IMR-90 (cell line): Measurements from ENCODE around the gene RPS16. TPM values are rescaled to one million over a fixed set of nuclear protein-coding genes. Genes with fewer than 3 reads are reported as not detected.

Experiments used
- microRNA-seq, 2 experiments: library from miRNA; stranded (forward) in 1 of 2; unstranded in 1 of 2; fragments of 10-50 nt in 1 of 2; fragments of <30 nt in 1 of 2; gene quantifications in 1 of 2; microRNA quantifications in 1 of 2; one replicate each; pipeline versions ENCODE3 to v1.1.0; 2013 to 2020; ENCODE audit not compliant: insufficient read depth in 1 of 2, insufficient read length in 1 of 2, unreplicated experiment in 1 of 2
- polyA plus RNA-seq, 3 experiments: library from polyadenylated mRNA; depleted of rRNA; stranded (reverse); fragments of >200 nt; gene quantifications; 2 replicates each; pipeline ENCODE4 v1.2.3, GENCODE V29; 2012; ENCODE audit warnings: low replicate concordance in 1 of 3
- small RNA-seq, 5 experiments: library from RNA; depleted of rRNA; stranded (forward); fragments of <200 nt; gene quantifications; one replicate each; pipeline ENCODE3, GENCODE V24; 2012
- total RNA-seq: library from RNA; depleted of rRNA; stranded (reverse); fragments of >200 nt; gene quantifications from 2 replicates; pipeline ENCODE4 v1.2.3, GENCODE V29; 2012; rRNA removed

Gene RPS16
- total and polyA plus RNA-seq, 2 of the 4 experiments (the other 2 are of a cell fraction): 320 to 3,500 TPM

Small RNA genes lying within 50 kb of the gene (microRNA-seq; reads per million reads assigned to microRNA genes)
- 0 reads per million in 2 experiments for gene MIR4530

Small RNA genes lying within 50 kb of the gene (small RNA-seq; reads per million reads assigned to genes)
- gene MIR4530: 0 reads per million in 5 experiments

Other genes with a start within 250 kb of the RPS16 start
- gene NCCRP1, start 239.0 kb downstream of the RPS16 start, total RNA-seq: not detected in 2 replicates
- gene NCCRP1, start 239.0 kb downstream of the RPS16 start, polyA plus RNA-seq (2012; rRNA removed): not detected in 2 replicates
- gene SYCN, start 231.7 kb downstream of the RPS16 start, total RNA-seq: not detected in 2 replicates
- gene SYCN, start 231.7 kb downstream of the RPS16 start, polyA plus RNA-seq (2012; rRNA removed): not detected in 2 replicates
- not detected in 2 replicates for gene IFNL3, start 190.9 kb downstream of the RPS16 start, total RNA-seq
- gene IFNL3, start 190.9 kb downstream of the RPS16 start, polyA plus RNA-seq (2012; rRNA removed): not detected in 2 replicates
- not detected in 2 replicates for gene IFNL4, start 187.1 kb downstream of the RPS16 start, total RNA-seq
- not detected in 2 replicates for gene IFNL4, start 187.1 kb downstream of the RPS16 start, polyA plus RNA-seq (2012; rRNA removed)
- gene IFNL2, start 167.6 kb downstream of the RPS16 start, total RNA-seq: not detected in 2 replicates
- not detected in 2 replicates for gene IFNL2, start 167.6 kb downstream of the RPS16 start, polyA plus RNA-seq (2012; rRNA removed)
- not detected in 2 replicates for gene IFNL1, start 139.5 kb downstream of the RPS16 start, total RNA-seq
- not detected in 2 replicates for gene IFNL1, start 139.5 kb downstream of the RPS16 start, polyA plus RNA-seq (2012; rRNA removed)
- gene LRFN1, start 115.1 kb downstream of the RPS16 start, total RNA-seq: under 0.01 TPM in 2 replicates
- 0.47 and 0.48 TPM in 2 replicates for gene LRFN1, start 115.1 kb downstream of the RPS16 start, polyA plus RNA-seq (2012; rRNA removed)
- gene GMFG, start 99.9 kb downstream of the RPS16 start, total RNA-seq: 0.28 TPM in 1 of 2 replicates, not detected in the other
- 0.33 and 0.55 TPM in 2 replicates for gene GMFG, start 99.9 kb downstream of the RPS16 start, polyA plus RNA-seq (2012; rRNA removed)
- 18.3 and 19.2 TPM in 2 replicates for gene SAMD4B, start 93.5 kb downstream of the RPS16 start, total RNA-seq
- 97.2 and 119 TPM in 2 replicates for gene SAMD4B, start 93.5 kb downstream of the RPS16 start, polyA plus RNA-seq (2012; rRNA removed)
- gene PAF1, start 44.8 kb downstream of the RPS16 start, total RNA-seq: 45.7 and 57.8 TPM in 2 replicates
- 54.3 and 61.6 TPM in 2 replicates for gene PAF1, start 44.8 kb downstream of the RPS16 start, polyA plus RNA-seq (2012; rRNA removed)
- 15.6 and 17.6 TPM in 2 replicates for gene MED29, start 44.6 kb downstream of the RPS16 start, total RNA-seq
- gene MED29, start 44.6 kb downstream of the RPS16 start, polyA plus RNA-seq (2012; rRNA removed): 26.9 and 28.8 TPM in 2 replicates
- gene ZFP36, start 29.1 kb downstream of the RPS16 start, total RNA-seq: 1.4 and 3.1 TPM in 2 replicates
- gene ZFP36, start 29.1 kb downstream of the RPS16 start, polyA plus RNA-seq (2012; rRNA removed): 45.0 and 50.5 TPM in 2 replicates
- gene PLEKHG2, start 23.3 kb downstream of the RPS16 start, total RNA-seq: 6.5 and 7.8 TPM in 2 replicates
- gene PLEKHG2, start 23.3 kb downstream of the RPS16 start, polyA plus RNA-seq (2012; rRNA removed): 28.3 and 33.2 TPM in 2 replicates
- gene SUPT5H, start 9.6 kb upstream of the RPS16 start, total RNA-seq: 75.3 and 86.9 TPM in 2 replicates
- 116 and 117 TPM in 2 replicates for gene SUPT5H, start 9.6 kb upstream of the RPS16 start, polyA plus RNA-seq (2012; rRNA removed)
- 52.0 and 53.3 TPM in 2 replicates for gene TIMM50, start 44.9 kb upstream of the RPS16 start, total RNA-seq
- 76.8 and 89.9 TPM in 2 replicates for gene TIMM50, start 44.9 kb upstream of the RPS16 start, polyA plus RNA-seq (2012; rRNA removed)
- 0.28 and 0.36 TPM in 2 replicates for gene DLL3, start 63.0 kb upstream of the RPS16 start, total RNA-seq
- gene DLL3, start 63.0 kb upstream of the RPS16 start, polyA plus RNA-seq (2012; rRNA removed): 1.3 and 1.9 TPM in 2 replicates
- not detected in 2 replicates for gene SELENOV, start 79.2 kb upstream of the RPS16 start, total RNA-seq
- gene SELENOV, start 79.2 kb upstream of the RPS16 start, polyA plus RNA-seq (2012; rRNA removed): not detected in 2 replicates
- gene EID2B, start 96.9 kb upstream of the RPS16 start, total RNA-seq: 2.7 and 4.2 TPM in 2 replicates
- gene EID2B, start 96.9 kb upstream of the RPS16 start, polyA plus RNA-seq (2012; rRNA removed): 2.3 and 2.5 TPM in 2 replicates
- 5.7 and 6.9 TPM in 2 replicates for gene EID2, start 104.2 kb upstream of the RPS16 start, total RNA-seq
- 9.8 and 10.4 TPM in 2 replicates for gene EID2, start 104.2 kb upstream of the RPS16 start, polyA plus RNA-seq (2012; rRNA removed)
- gene LGALS13, start 166.6 kb upstream of the RPS16 start, total RNA-seq: not detected in 2 replicates
- gene LGALS13, start 166.6 kb upstream of the RPS16 start, polyA plus RNA-seq (2012; rRNA removed): not detected in 2 replicates
- gene LGALS16, start 220.0 kb upstream of the RPS16 start, total RNA-seq: not detected in 2 replicates
- gene LGALS16, start 220.0 kb upstream of the RPS16 start, polyA plus RNA-seq (2012; rRNA removed): not detected in 2 replicates